GM12892 (cell line): ENCODE data around the gene PPP1R16B.
A peak's percentile ranks its signal among the peaks of the same experiment; 100 is the strongest.

Experiments
- DNase-seq: peaks from one replicate; pipeline ENCODE4 v3.0.0; 2011; ENCODE audit not compliant: insufficient read length
- FAIRE-seq: peaks from 2 replicates; lab custom pipeline; 2011; peaks lifted over from hg19 to GRCh38; lab: Jason Lieb, UNC
- POLR2A ChIP-seq: IDR thresholded peaks from 2 replicates; pipeline ENCODE4 v1.6.1; 2011; ENCODE audit warnings: low read depth, low read length, control low read depth
- POLR2AphosphoS5 ChIP-seq: IDR thresholded peaks from 2 replicates; pipeline ENCODE4 v1.6.1; 2011; ENCODE audit warnings: low read depth, low read length, control low read depth
- TAF1 ChIP-seq: IDR thresholded peaks from 2 replicates; pipeline ENCODE4 v1.6.1; 2011; ENCODE audit warnings: low read depth, mild to moderate bottlenecking, control low read depth, low read length, borderline replicate concordance

The PPP1R16B gene

DNA sequence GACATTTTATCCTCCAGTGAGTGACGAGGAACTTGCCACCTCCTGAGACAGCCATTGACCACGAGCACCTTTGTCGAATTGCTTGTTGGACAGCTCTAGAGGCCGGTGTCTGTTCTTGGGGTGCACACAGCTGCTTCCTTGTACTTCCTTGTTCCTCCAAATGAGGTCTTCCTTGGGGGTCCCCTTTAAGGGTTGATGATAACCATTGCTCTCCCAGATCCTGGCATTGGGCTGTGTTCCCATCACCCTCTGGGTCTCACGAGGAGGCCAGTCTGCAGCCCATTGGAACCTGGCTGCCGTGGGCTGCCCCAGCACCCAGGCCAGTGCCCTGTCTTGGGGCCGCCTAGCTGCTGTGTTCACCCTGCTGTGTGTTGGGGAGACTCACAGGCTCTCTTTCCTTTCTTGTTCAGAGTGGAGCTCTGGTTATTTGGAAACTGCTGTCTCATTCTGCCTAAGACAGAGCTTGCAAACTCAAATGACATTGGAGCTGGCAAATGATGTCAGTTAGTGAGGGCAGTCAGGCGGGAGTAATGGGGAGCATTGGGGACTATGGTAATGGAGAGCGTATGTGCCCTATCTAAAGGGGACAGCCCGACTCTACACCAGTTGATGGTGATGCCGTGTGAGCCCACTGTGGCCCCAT lies 25.7 kb downstream of the PPP1R16B start:
- TF ChIP-seq POLR2AphosphoS5 (no peak), TAF1 (no peak), POLR2A (no peak)
- FAIRE-seq = no peak

DNA sequence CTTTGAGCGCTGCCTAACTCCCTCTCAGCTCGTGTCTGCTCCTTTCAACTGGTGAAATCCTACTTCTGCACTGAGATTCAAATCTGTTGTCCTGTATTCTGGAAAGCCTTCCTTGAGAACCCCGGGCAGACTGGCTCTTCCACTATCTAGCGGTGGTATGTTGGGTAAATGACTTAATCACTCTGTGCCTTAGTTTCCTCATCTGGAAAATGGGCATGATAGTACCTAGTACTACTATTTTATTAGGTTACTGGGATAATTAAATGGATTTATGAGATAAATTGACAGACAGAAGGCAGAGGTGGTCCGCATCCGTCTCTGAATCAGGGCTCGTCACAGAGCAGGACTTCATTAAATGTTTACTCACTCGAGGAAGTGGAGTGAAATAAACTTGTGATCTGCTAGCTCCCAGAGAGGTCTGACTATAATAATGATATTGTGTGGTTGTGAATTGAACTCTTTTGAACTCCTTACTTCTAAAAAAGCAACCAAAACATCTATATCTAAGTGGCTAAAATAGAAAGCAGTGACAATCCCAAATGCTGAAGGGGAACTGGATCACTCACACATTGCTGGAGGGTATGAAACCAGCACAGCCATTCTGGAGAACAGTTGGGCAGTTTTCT lies 26.6 kb downstream of the PPP1R16B start:
- DNase-seq (no peak), FAIRE-seq (no peak)
- TF ChIP-seq TAF1 (no peak), POLR2AphosphoS5 (no peak), POLR2A (no peak)

More for the DNA sequence above, 25.7 kb downstream of the PPP1R16B start:
- no peak for DNase-seq

- DNase-seq = no peak
- peak; percentile 76 for FAIRE-seq
- peak; percentile 71 for TF ChIP-seq POLR2AphosphoS5
- no peak for TF ChIP-seq TAF1
Measured at GRCh38 chr20:38833154-38833856, 27.8 kb downstream of the PPP1R16B start.

GRCh38 chr20:38833857-38834164 lies 28.3 kb downstream of the PPP1R16B start:
- no peak for FAIRE-seq
- TF ChIP-seq POLR2AphosphoS5 = peak; percentile 82
- peak; percentile 48; the same call in 1 of the 2 replicates for TF ChIP-seq POLR2A
- no peak for TF ChIP-seq TAF1
- no peak for DNase-seq

DNA sequence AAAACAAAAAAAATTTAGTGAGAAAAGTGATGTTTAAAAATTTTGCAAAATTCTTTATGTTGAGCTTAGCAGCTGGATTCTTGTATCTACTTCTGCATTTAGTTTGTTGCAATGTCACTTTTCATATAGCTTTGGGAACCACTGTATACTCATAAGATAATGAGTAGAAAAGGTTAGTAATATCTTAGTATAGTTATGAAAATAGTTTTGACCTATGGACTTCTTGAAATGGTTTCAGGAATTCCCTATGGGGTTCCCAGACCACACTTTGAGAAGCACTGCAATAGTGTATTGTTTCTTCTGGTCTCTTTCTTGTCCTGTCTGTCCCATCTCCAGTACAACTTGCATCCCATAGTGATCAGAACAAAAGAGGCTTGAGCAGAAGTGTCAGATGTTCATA lies 29.4 kb downstream of the PPP1R16B start:
- TF ChIP-seq POLR2AphosphoS5 (no peak), TAF1 (no peak), POLR2A (no peak)
- FAIRE-seq (no peak), DNase-seq (no peak)

DNA sequence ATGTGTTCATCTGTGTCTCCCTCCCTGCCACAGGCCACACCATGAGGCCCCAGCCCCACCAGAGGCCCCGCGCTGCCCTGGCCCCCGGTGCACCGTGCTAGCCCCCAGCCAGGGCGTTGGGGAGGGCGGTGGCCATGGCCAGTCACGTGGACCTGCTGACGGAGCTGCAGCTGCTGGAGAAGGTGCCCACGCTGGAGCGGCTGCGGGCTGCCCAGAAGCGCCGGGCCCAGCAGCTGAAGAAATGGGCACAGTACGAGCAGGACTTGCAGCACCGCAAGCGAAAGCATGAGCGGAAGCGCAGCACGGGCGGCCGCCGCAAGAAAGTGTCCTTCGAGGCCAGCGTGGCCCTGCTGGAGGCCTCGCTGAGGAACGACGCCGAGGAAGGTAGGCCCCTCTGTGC lies 30.3 kb downstream of the PPP1R16B start:
- FAIRE-seq = no peak
- no peak for DNase-seq
- no peak for TF ChIP-seq TAF1
- TF ChIP-seq POLR2A = peak; percentile 38; the same call in 1 of the 2 replicates
- TF ChIP-seq POLR2AphosphoS5 = peak; percentile 44; the same call in 1 of the 2 replicates

DNA sequence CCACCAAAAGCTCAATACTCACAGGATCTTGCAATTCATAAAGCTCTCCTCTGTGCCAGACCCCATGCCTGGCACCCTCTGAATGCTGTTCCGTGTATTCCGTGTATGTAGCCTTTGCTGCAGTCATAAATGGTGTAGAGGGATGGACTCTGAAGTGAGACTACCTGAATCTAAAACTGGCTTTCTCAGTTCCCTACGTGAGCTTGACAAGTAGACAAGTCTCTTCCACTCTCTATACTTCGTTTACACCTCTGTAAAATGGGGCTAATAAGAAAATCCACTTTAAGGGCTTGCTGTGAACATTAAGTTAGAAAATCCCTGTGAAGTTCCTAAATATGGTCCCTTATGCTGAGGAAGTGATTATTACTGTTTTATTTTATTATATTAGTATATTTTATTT lies 31.5 kb downstream of the PPP1R16B start:
- DNase-seq = no peak
- FAIRE-seq = peak; percentile 90
- no peak for TF ChIP-seq POLR2AphosphoS5
- no peak for TF ChIP-seq POLR2A
- TF ChIP-seq TAF1 = no peak

- no peak for FAIRE-seq
- no peak for DNase-seq
- TF ChIP-seq POLR2A (no peak), TAF1 (no peak), POLR2AphosphoS5 (no peak)
Measured at GRCh38 chr20:38838326-38838725, 32.8 kb downstream of the PPP1R16B start.

GRCh38 chr20:38839563-38839962 lies 34.1 kb downstream of the PPP1R16B start:
- TF ChIP-seq POLR2AphosphoS5 (no peak), POLR2A (no peak), TAF1 (no peak)
- DNase-seq = no peak
- FAIRE-seq = no peak

- DNase-seq = no peak
- peak; percentile 42 for FAIRE-seq
- TF ChIP-seq TAF1 (no peak), POLR2A (no peak), POLR2AphosphoS5 (no peak)
Measured at GRCh38 chr20:38840053-38840893, 34.8 kb downstream of the PPP1R16B start.

DNA sequence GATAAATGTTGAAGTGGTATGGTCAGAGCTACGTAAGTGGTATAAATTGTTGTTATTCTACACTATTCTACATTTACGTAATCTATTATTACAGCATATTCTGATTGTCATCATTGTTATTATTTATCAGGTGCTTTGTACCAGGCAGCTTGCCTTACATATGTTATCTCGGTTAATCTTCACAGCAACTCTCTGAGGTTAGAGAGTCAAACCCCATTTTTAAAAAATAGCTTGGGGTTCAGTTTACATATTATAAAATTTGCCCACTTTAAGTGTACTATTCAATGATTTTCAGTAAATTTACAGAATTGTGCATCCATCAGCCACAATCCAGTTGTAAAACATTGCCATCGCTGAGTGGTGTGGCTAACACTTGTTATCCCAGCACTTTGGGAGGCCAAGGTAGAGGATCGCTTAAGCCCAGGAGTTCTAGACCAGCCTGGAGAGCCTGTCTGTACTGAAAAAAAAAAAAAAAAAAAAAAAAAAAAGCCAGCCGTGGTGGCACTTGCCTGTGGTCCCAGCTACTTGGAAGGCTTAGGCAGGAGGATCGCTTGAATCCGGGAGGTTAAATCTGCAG lies 35.5 kb downstream of the PPP1R16B start:
- no peak for DNase-seq
- no peak for FAIRE-seq
- TF ChIP-seq POLR2A (no peak), POLR2AphosphoS5 (no peak), TAF1 (no peak)
